GM06990 (cell line): ENCODE data around the gene CFAP65.

ENCODE experiments used
- DNase-seq: peaks from one replicate; pipeline ENCODE4 v3.0.0-alpha.2; 2011; ENCODE audit not compliant: insufficient read length; ENCODE audit errors: extremely low read depth
- H3K27me3 ChIP-seq: replicated peaks from 2 replicates; pipeline ENCODE4 v1.6.0; 2011; ENCODE audit warnings: low read length; ENCODE audit not compliant: control insufficient read depth, insufficient read depth
- H3K36me3 ChIP-seq: 2 replicates; pipeline ENCODE4 v1.5.1; 2011; ENCODE audit warnings: low read length; ENCODE audit not compliant: control insufficient read depth, insufficient read depth
- H3K4me3 ChIP-seq: replicated peaks from 2 replicates; pipeline ENCODE4 v1.5.1; 2011; ENCODE audit warnings: low read depth, mild to moderate bottlenecking, control low read depth, low read length
- CTCF ChIP-seq: IDR thresholded peaks from 2 replicates; pipeline ENCODE4 v1.5.1; 2011; ENCODE audit warnings: low read length, control low read depth, mild to moderate bottlenecking, inconsistent platforms; ENCODE audit not compliant: insufficient read depth, poor library complexity, severe bottlenecking

Gene CFAP65

GRCh38 chr2:219010162-219010756, 31.1 kb downstream of the CFAP65 start:
- no peak for DNase-seq
- no peaks in the 10 kb centered on the region; the same call in 1 of the 2 replicates for H3K27me3 ChIP-seq

GRCh38 chr2:219009294-219009693, 32.0 kb downstream of the CFAP65 start:
- Histone ChIP-seq H3K27me3 (no peaks in the 10 kb centered on the region; the same call in 1 of the 2 replicates), H3K4me3 (no peak overlapping the region), H3K36me3 (no peaks in the 10 kb centered on the region)
- TF ChIP-seq CTCF, result no peak
- DNase-seq, result no peak

More at GRCh38 chr2:219010162-219010756, 31.1 kb downstream of the CFAP65 start:
- Histone ChIP-seq H3K4me3 (no peak overlapping the region), H3K36me3 (no peaks in the 10 kb centered on the region)
- TF ChIP-seq CTCF, result peak; percentile 74

- Histone ChIP-seq H3K36me3 (no peaks in the 10 kb centered on the region), H3K4me3 (no peak overlapping the region), H3K27me3 (peaks cover 3% of the 10 kb centered on the region; the same call in 1 of the 2 replicates)
- TF ChIP-seq CTCF, result no peak
- no peak for DNase-seq
Measured at GRCh38 chr2:219003979-219004378, 37.3 kb downstream of the CFAP65 start.

- no peak for DNase-seq
- Histone ChIP-seq H3K36me3 (no peaks in the 10 kb centered on the region), H3K4me3 (no peak overlapping the region), H3K27me3 (peaks cover 3% of the 10 kb centered on the region; the same call in 1 of the 2 replicates)
- TF ChIP-seq CTCF, result peak; percentile 47
Measured at GRCh38 chr2:219003267-219003634, 38.1 kb downstream of the CFAP65 start.

- H3K4me3 ChIP-seq, result no peak overlapping the region
- peaks cover 3% of the 10 kb centered on the region; the same call in 1 of the 2 replicates for H3K27me3 ChIP-seq
- no peak for DNase-seq
- H3K36me3 ChIP-seq, result no peaks in the 10 kb centered on the region
- TF ChIP-seq CTCF, result peak; percentile 37
Measured at GRCh38 chr2:219002395-219003266, 38.7 kb downstream of the CFAP65 start.
